Fibroblast of lung (primary cell): ENCODE results near the gene GOT1. TPM values are rescaled to one million over a fixed set of nuclear protein-coding genes. Genes with fewer than 3 reads are reported as not detected.

Source experiments
- DNase-seq, 2 donors: peaks; one replicate each; pipeline versions ENCODE4 v3.0.0 to v3.0.0-alpha.2; 2010; ENCODE audit warnings: low read depth in 2 of 2
- H2AFZ ChIP-seq: 2 replicates; pipeline ENCODE4 v1.5.1; 2012; ENCODE audit warnings: low read length, control low read depth, inconsistent platforms
- H3K27ac ChIP-seq: 2 replicates; pipeline ENCODE4 v1.5.1; 2011; ENCODE audit warnings: low read length, control low read depth; ENCODE audit not compliant: insufficient read depth
- H3K27me3 ChIP-seq: 2 replicates; pipeline ENCODE4 v1.5.1; 2011; ENCODE audit warnings: mild to moderate bottlenecking, low read length; ENCODE audit not compliant: control insufficient read depth, insufficient read depth
- H3K36me3 ChIP-seq: 2 replicates; pipeline ENCODE4 v1.5.1; 2011; ENCODE audit warnings: low read length; ENCODE audit not compliant: control insufficient read depth, insufficient read depth
- H3K4me1 ChIP-seq: 2 replicates; pipeline ENCODE4 v1.5.1; 2011; ENCODE audit warnings: low read length; ENCODE audit not compliant: control insufficient read depth, insufficient read depth; ENCODE audit errors: extremely low read depth
- H3K4me2 ChIP-seq: 2 replicates; pipeline ENCODE4 v1.5.1; 2011; ENCODE audit warnings: low read length, control low read depth; ENCODE audit not compliant: insufficient read depth; ENCODE audit errors: extremely low read depth
- H3K4me3 ChIP-seq, 4 experiments: fragments of 200-600 bp in 1 of 4; sonication (generic) in 1 of 4; replicated peaks in 1 of 4; 2 replicates each; pipeline ENCODE4 v1.5.1; 2011 to 2016; ENCODE audit warnings: low read length in 4 of 4, low read depth in 3 of 4, mild to moderate bottlenecking in 3 of 4, control low read depth in 2 of 4, inconsistent platforms in 1 of 4, mixed read lengths in 1 of 4; ENCODE audit not compliant: insufficient read depth in 1 of 4; ENCODE audit errors: control extremely low read depth in 1 of 4
- H3K79me2 ChIP-seq: 2 replicates; pipeline ENCODE4 v1.5.1; 2012; ENCODE audit warnings: mild to moderate bottlenecking, low read length, inconsistent platforms; ENCODE audit not compliant: control insufficient read depth, insufficient read depth
- H3K9ac ChIP-seq: 2 replicates; pipeline ENCODE4 v1.5.1; 2011; ENCODE audit warnings: mild to moderate bottlenecking, low read length, control low read depth; ENCODE audit not compliant: insufficient read depth
- H3K9me3 ChIP-seq: 2 replicates; pipeline ENCODE4 v1.5.1; 2012; ENCODE audit warnings: low read depth, low read length; ENCODE audit not compliant: control insufficient read depth, insufficient read depth
- H4K20me1 ChIP-seq: 2 replicates; pipeline ENCODE4 v1.5.1; 2011; ENCODE audit warnings: low read length; ENCODE audit not compliant: control insufficient read depth, insufficient read depth; ENCODE audit errors: extremely low read depth
- EZH2 ChIP-seq: IDR thresholded peaks from 2 replicates; pipeline ENCODE4 v1.5.1; 2012; ENCODE audit warnings: low read length, control low read depth, mild to moderate bottlenecking; ENCODE audit errors: missing control alignments
- polyA plus RNA-seq, 2 donors: library from polyadenylated mRNA; depleted of rRNA in 1 of 2; stranded (reverse) in 1 of 2; unstranded in 1 of 2; fragments of >200 nt; gene quantifications; 2 replicates each; pipeline ENCODE4 v1.2.1, GENCODE V29; 2011 to 2012; ENCODE audit warnings: missing spikeins in 1 of 2
- total RNA-seq: library from RNA; depleted of rRNA; stranded (reverse); fragments of >200 nt; gene quantifications from 2 replicates; pipeline ENCODE4 v1.2.1, GENCODE V29; 2014
- TF ChIP-seq, protein P1 (sequence below), 2 donors: IDR thresholded peaks in 1 of 2; conservative IDR thresholded peaks in 1 of 2; 1 replicate in 1 of 2; 2 replicates in 1 of 2; pipeline ENCODE4 v1.5.1; 2011 to 2012; ENCODE audit warnings: low read length in 2 of 2, control low read depth in 1 of 2, inconsistent platforms in 1 of 2, low read depth in 1 of 2, mild to moderate bottlenecking in 1 of 2

The GOT1 gene
- total and polyA plus RNA-seq, 2 donors (not counting 1 experiment from before 2014, with no cell fraction given): 20.8 to 52.2 TPM

DNA sequence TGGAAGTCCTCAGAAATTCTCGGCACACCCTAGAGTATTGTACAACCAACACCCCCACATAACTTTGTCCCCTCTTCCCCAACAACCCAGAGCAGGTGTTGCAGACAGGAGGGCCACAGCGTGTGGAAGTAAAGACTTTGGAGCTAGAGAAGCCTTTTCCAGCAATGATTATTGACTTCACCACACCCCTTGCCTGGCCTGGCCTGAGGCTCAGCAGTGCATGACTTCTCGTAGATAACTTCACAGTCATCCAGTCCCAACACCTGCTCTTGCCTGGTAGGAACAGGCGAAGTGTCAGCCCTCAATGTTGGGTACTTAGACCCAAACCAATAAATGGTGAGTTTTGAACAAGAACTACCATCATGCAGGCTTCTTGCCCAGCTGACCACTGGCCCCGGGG, 36.7 kb downstream of the GOT1 start:
- H3K36me3 ChIP-seq: peaks cover 3% of the 10 kb centered on the region
- H4K20me1 ChIP-seq: no peaks in the 10 kb centered on the region
- H3K9ac ChIP-seq: no peak overlapping the region
- H3K4me2 ChIP-seq: no peak overlapping the region
- no peaks in the 10 kb centered on the region for H3K27me3 ChIP-seq
- H3K9me3 ChIP-seq: no peaks in the 10 kb centered on the region
- no peak for DNase-seq
- no peak overlapping the region for H3K27ac ChIP-seq
- peaks cover 8% of the 10 kb centered on the region for H3K4me1 ChIP-seq
- H3K4me3 ChIP-seq: no peak overlapping the region
- H2AFZ ChIP-seq: no peak overlapping the region
- no peak for TF ChIP-seq EZH2
- TF ChIP-seq, protein P1, sequence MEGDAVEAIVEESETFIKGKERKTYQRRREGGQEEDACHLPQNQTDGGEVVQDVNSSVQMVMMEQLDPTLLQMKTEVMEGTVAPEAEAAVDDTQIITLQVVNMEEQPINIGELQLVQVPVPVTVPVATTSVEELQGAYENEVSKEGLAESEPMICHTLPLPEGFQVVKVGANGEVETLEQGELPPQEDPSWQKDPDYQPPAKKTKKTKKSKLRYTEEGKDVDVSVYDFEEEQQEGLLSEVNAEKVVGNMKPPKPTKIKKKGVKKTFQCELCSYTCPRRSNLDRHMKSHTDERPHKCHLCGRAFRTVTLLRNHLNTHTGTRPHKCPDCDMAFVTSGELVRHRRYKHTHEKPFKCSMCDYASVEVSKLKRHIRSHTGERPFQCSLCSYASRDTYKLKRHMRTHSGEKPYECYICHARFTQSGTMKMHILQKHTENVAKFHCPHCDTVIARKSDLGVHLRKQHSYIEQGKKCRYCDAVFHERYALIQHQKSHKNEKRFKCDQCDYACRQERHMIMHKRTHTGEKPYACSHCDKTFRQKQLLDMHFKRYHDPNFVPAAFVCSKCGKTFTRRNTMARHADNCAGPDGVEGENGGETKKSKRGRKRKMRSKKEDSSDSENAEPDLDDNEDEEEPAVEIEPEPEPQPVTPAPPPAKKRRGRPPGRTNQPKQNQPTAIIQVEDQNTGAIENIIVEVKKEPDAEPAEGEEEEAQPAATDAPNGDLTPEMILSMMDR (conservative IDR thresholded peaks at IDR 0.05 in 1 of 2, IDR thresholded peaks at IDR 0.05 in 1 of 2; ENCODE audit: low read depth in 1 of 2, low read length in 2 of 2): no peak
- H3K79me2 ChIP-seq: no peaks in the 10 kb centered on the region

DNA sequence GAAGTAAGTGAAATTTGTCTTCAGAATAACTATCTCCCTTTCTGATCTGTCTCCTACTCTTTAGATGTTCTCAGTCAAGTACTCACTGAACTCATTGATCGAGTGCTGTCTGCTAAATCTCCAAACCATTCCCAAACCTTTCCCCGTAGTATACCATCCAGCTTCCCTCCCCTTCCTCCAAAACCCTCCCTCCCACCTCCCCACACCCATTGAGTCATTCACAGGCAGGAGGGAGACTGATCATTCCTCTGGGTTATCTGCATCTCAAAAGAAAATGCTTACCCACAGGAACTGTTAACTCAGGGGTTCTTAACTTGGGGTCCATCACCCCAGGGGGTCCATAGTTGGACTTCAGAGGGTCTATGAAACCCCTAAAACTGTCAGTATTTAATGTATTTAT, 37.4 kb downstream of the GOT1 start:
- Histone ChIP-seq H3K4me1 (peaks cover 8% of the 10 kb centered on the region), H3K27ac (no peak overlapping the region), H3K36me3 (peaks cover 3% of the 10 kb centered on the region), H3K4me3 (no peak overlapping the region), H3K79me2 (no peaks in the 10 kb centered on the region), H2AFZ (no peak overlapping the region), H3K9me3 (no peaks in the 10 kb centered on the region), H3K27me3 (no peaks in the 10 kb centered on the region), H4K20me1 (no peaks in the 10 kb centered on the region), H3K4me2 (no peak overlapping the region), H3K9ac (no peak overlapping the region)
- TF ChIP-seq, protein P1 (conservative IDR thresholded peaks at IDR 0.05 in 1 of 2, IDR thresholded peaks at IDR 0.05 in 1 of 2; ENCODE audit: low read depth in 1 of 2, low read length in 2 of 2): no peak
- TF ChIP-seq EZH2: no peak
- no peak for DNase-seq

DNA sequence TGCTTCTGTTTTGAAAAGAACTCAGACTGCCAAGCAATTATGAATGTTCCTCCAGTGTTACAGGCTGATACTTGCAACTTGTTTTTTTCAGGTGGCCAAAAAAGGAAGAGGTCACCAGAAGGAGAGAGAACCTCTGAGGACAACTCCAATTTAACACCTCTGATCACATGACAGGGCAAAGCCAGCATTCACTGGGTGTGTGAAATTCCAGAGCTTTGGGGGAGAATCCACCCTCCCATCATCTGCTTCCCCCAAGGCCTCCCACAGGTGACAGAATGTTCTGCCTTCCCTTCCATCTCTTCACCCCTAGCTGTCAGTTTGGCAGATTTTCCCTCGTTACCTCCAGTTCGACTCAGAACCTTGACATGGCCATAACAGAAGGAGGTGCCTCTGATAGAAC, 39.1 kb downstream of the GOT1 start:
- DNase-seq: no peak
- Histone ChIP-seq H4K20me1 (no peaks in the 10 kb centered on the region), H3K79me2 (no peaks in the 10 kb centered on the region), H3K9me3 (no peaks in the 10 kb centered on the region), H3K9ac (no peak overlapping the region), H3K4me1 (peaks cover 7% of the 10 kb centered on the region), H3K4me2 (no peak overlapping the region), H3K4me3 (no peak overlapping the region), H2AFZ (no peak overlapping the region), H3K36me3 (peaks cover 3% of the 10 kb centered on the region), H3K27ac (no peak overlapping the region), H3K27me3 (no peaks in the 10 kb centered on the region)
- TF ChIP-seq, protein P1 (conservative IDR thresholded peaks at IDR 0.05 in 1 of 2, IDR thresholded peaks at IDR 0.05 in 1 of 2; ENCODE audit: low read depth in 1 of 2, low read length in 2 of 2): no peak
- no peak for TF ChIP-seq EZH2
